CD14-positive monocyte (primary cell): ENCODE measurements around the gene IQGAP2. TPM values are rescaled to one million over a fixed set of nuclear protein-coding genes. Genes with fewer than 3 reads are reported as not detected.
A peak's percentile ranks its signal among the peaks of the same experiment; 100 is the strongest.
"Not testable (repeated sequence)": the region's sequence is repeated elsewhere in the genome, so short reads cannot be mapped to it uniquely, and the experiment has no call there.

Experiments
- DNase-seq, 3 donors: peaks; one replicate each; pipeline ENCODE4 v3.0.0-alpha.2; 2011 to 2022
- H2AFZ ChIP-seq: 2 replicates; pipeline ENCODE4 v1.6.0; 2012; ENCODE audit warnings: mild to moderate bottlenecking, low read depth, low read length, inconsistent platforms; ENCODE audit not compliant: insufficient read depth, poor library complexity, severe bottlenecking
- H3K27ac ChIP-seq, 2 donors: 1 replicate in 1 of 2; 2 replicates in 1 of 2; pipeline ENCODE4 v1.5.1; 2012 to 2013; ENCODE audit warnings: low read length in 2 of 2, control low read depth in 1 of 2, inconsistent platforms in 1 of 2, low read depth in 1 of 2, mild to moderate bottlenecking in 1 of 2
- H3K27me3 ChIP-seq, 2 donors: one replicate each; pipeline versions ENCODE4 v1.6.0 to v1.6.1; 2011 to 2013; ENCODE audit warnings: low read length in 2 of 2; ENCODE audit not compliant: control insufficient read depth in 2 of 2, insufficient read depth in 2 of 2
- H3K36me3 ChIP-seq, 2 donors: replicated peaks in 1 of 2; 1 replicate in 1 of 2; 2 replicates in 1 of 2; pipeline versions ENCODE4 v1.5.1 to v1.6.1; 2012 to 2013; ENCODE audit warnings: low read length in 2 of 2, control low read depth in 1 of 2, inconsistent platforms in 1 of 2, mild to moderate bottlenecking in 1 of 2; ENCODE audit not compliant: insufficient read depth in 2 of 2, control insufficient read depth in 1 of 2
- H3K4me1 ChIP-seq, 2 donors: 1 replicate in 1 of 2; 2 replicates in 1 of 2; pipeline versions ENCODE4 v1.5.1 to v1.6.1; 2012 to 2013; ENCODE audit warnings: low read length in 2 of 2, control low read depth in 1 of 2, inconsistent platforms in 1 of 2, mild to moderate bottlenecking in 1 of 2, moderate library complexity in 1 of 2; ENCODE audit not compliant: insufficient read depth in 2 of 2, control insufficient read depth in 1 of 2
- H3K4me2 ChIP-seq: replicated peaks from 2 replicates; pipeline ENCODE3; 2012; ENCODE audit warnings: low read length, moderate library complexity, mild to moderate bottlenecking; ENCODE audit not compliant: poor library complexity, severe bottlenecking; ENCODE audit errors: extremely low read depth
- H3K4me3 ChIP-seq, 3 experiments: fragments of 200-600 bp in 1 of 3; sonication (generic) in 1 of 3; replicated peaks in 1 of 3; 1 replicate in 2 of 3; 2 replicates in 1 of 3; pipeline ENCODE4 v1.5.1; 2011 to 2013; ENCODE audit warnings: low read length in 3 of 3, mild to moderate bottlenecking in 3 of 3, control low read depth in 2 of 3, low read depth in 2 of 3, inconsistent platforms in 1 of 3, moderate library complexity in 1 of 3
- H3K79me2 ChIP-seq: 2 replicates; pipeline ENCODE4 v1.6.0; 2012; ENCODE audit warnings: mild to moderate bottlenecking, control low read depth, inconsistent platforms, low read length, moderate library complexity; ENCODE audit not compliant: insufficient read depth
- H3K9ac ChIP-seq: 2 replicates; pipeline ENCODE4 v1.6.0; 2017; ENCODE audit warnings: low read length, mild to moderate bottlenecking; ENCODE audit not compliant: insufficient read depth, poor library complexity, severe bottlenecking
- H3K9me3 ChIP-seq, 2 donors: replicated peaks in 1 of 2; 1 replicate in 1 of 2; 2 replicates in 1 of 2; pipeline versions ENCODE4 v1.5.1 to v1.6.1; 2012 to 2013; ENCODE audit warnings: low read length in 2 of 2, control low read depth in 1 of 2; ENCODE audit not compliant: control insufficient read depth in 1 of 2, insufficient read depth in 1 of 2
- H4K20me1 ChIP-seq: 2 replicates; pipeline ENCODE4 v1.6.0; 2012; ENCODE audit warnings: mild to moderate bottlenecking, low read length, control low read depth, moderate library complexity; ENCODE audit not compliant: insufficient read depth
- H3K27ac Mint-ChIP-seq, 7 donors: one replicate each; pipeline ENCODE4 v1.8.0; 2020; ENCODE audit warnings: mild to moderate bottlenecking in 7 of 7, mixed read lengths in 7 of 7, moderate library complexity in 6 of 7, inconsistent platforms in 2 of 7
- H3K27me3 Mint-ChIP-seq, 3 donors: one replicate each; pipeline ENCODE4 v1.8.0; 2021 to 2022; ENCODE audit warnings: low read depth in 3 of 3, mild to moderate bottlenecking in 3 of 3, mixed read lengths in 3 of 3, moderate library complexity in 3 of 3, inconsistent platforms in 1 of 3
- H3K36me3 Mint-ChIP-seq, 2 donors: one replicate each; pipeline ENCODE4 v1.8.0; 2020; ENCODE audit warnings: mixed read lengths in 2 of 2, inconsistent platforms in 1 of 2, mild to moderate bottlenecking in 1 of 2
- H3K4me1 Mint-ChIP-seq: one replicate; pipeline ENCODE4 v1.8.0; 2020; ENCODE audit warnings: mild to moderate bottlenecking, mixed read lengths
- H3K4me3 Mint-ChIP-seq, 2 donors: one replicate each; pipeline ENCODE4 v1.8.0; 2020; ENCODE audit warnings: mild to moderate bottlenecking in 2 of 2, mixed read lengths in 2 of 2, moderate library complexity in 1 of 2
- H3K9me3 Mint-ChIP-seq, 7 donors: one replicate each; pipeline ENCODE4 v1.8.0; 2020 to 2022; ENCODE audit warnings: mixed read lengths in 7 of 7, mild to moderate bottlenecking in 6 of 7, moderate library complexity in 6 of 7, inconsistent platforms in 2 of 7
- CTCF ChIP-seq: fragments of 200-600 bp; IDR thresholded peaks from one replicate; pipeline ENCODE4 v1.8.0; 2022; ENCODE audit warnings: antibody characterized with exemption, mild to moderate bottlenecking
- WGBS: methylation state at CpG from one replicate; pipeline ENCODE4 v1.1.5; 2013; ENCODE audit warnings: missing lambda C conversion rate; ENCODE audit not compliant: insufficient coverage; 5-methylcytosine and 5-hydroxymethylcytosine counted together
- intact Hi-C, 2 donors: fragments of 100-400 bp; cut with micrococcal nuclease; formaldehyde crosslinking; loops; one replicate each; pipeline versions ENCODE4 v1.15.0 to v1.15.1; 2023
- polyA plus RNA-seq, 3 donors: library from polyadenylated mRNA; depleted of rRNA in 1 of 3; unstranded in 2 of 3; stranded (reverse) in 1 of 3; fragments of 300-500 nt in 2 of 3; fragments of >200 nt in 1 of 3; fragmentation: Illumina TruSeq in 2 of 3; gene quantifications; 1 replicate in 2 of 3; 2 replicates in 1 of 3; pipeline ENCODE4 v1.2.3, GENCODE V29; 2012 to 2021

The IQGAP2 gene
- polyA plus RNA-seq, 3 donors, result 21.4 to 50.9 (median 35.4) TPM

DNA sequence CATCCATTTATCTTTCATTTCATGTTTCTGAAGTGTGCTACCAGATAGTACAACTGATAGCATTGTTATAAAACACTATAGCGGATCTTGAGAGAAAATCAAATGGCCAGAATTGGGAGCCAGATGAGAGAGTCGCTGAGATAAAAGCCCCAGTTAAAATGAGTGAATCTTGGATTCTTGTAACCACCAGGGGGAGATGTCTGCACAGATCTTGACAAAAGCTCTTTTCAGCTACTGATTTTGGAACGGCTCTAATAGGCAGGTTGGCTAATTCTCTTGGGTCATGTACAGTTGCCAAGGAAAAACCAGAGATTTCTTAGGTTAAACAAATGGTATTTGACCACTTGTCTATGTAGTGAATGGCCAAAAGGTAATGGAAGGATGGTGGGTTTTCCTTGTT, 198.4 kb downstream of the IQGAP2 start:
- Histone ChIP-seq H3K4me2 (no peak overlapping the region), H3K79me2 (no peaks in the 10 kb centered on the region), H3K9ac (no peak overlapping the region), H3K4me3 (no peak overlapping the region), H4K20me1 (peaks cover 20% of the 10 kb centered on the region), H3K9me3 (no peaks in the 10 kb centered on the region), H2AFZ (no peak overlapping the region), H3K27me3 (no peaks in the 10 kb centered on the region), H3K36me3 (peaks cover 82 to 98% of the 10 kb centered on the region in 2 donors), H3K27ac (no peak overlapping the region), H3K4me1 (no peaks in the 10 kb centered on the region)
- 37% methylated on average over 3 of the region's 3 CpGs for WGBS
- Mint-ChIP-seq H3K27me3 (no peaks in the 10 kb centered on the region), H3K4me3 (no peak overlapping the region), H3K9me3 (no peaks in the 10 kb centered on the region), H3K27ac (no peak overlapping the region), H3K36me3 (peaks cover 74 to 86% of the 10 kb centered on the region in 2 donors), H3K4me1 (peaks cover 6% of the 10 kb centered on the region)
- intact Hi-C loops, result loop anchor here (2.0 to 10.0 kb wide), 4 partner anchors 39 to 173 kb away; no protein-coding TSS in a partner anchor
- DNase-seq, result peak; percentile 26 to 50 (median 42)
- TF ChIP-seq CTCF, result peak; percentile 77

DNA sequence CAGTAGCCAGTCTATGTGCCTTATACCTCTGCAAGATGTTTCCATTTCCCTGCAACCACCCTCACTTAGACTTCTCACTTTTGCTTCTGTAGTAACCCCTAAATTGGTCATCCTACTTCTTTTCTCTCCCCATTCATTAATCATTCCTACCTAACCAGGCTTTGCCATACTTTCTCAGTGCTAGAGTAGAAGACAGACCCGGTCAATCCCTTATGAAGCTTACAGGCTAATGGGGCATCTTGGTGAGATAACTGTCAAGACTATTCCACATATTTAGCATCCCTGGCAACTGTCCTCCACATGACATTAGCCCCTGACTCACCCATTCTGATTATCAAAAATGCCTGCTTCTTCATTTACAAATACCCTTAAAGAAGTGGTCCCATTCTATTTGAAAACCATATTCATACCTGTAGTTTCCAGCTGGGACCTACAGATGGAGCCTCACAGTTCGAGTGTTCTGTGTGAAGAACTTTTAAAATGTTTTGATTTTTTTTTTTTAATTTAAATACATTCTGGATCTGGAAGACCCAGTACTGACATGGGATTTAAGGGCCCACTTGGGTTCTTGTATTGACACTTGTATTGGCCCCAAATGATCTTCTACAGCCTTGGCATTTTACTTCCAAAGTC, 199.1 kb downstream of the IQGAP2 start:
- H3K27ac Mint-ChIP-seq, result peak overlapping the region in 3 of 7 donors; percentile 19 to 42 (median 25)
- WGBS, result 100% methylated on average over 1 of the region's 2 CpGs
- Histone ChIP-seq H3K4me3 (no peak overlapping the region), H3K79me2 (no peaks in the 10 kb centered on the region), H3K27me3 (no peaks in the 10 kb centered on the region), H3K4me2 (no peak overlapping the region), H3K9ac (no peak overlapping the region), H2AFZ (no peak overlapping the region), H3K9me3 (no peaks in the 10 kb centered on the region), H3K4me1 (no peaks in the 10 kb centered on the region), H4K20me1 (peaks cover 20% of the 10 kb centered on the region), H3K27ac (no peak overlapping the region), H3K36me3 (peaks cover 81 to 98% of the 10 kb centered on the region in 2 donors)
- H3K4me1 Mint-ChIP-seq, result peaks cover 11% of the 10 kb centered on the region
- no peak for TF ChIP-seq CTCF
- peaks cover 76 to 86% of the 10 kb centered on the region in 2 donors for H3K36me3 Mint-ChIP-seq
- no peak overlapping the region for H3K4me3 Mint-ChIP-seq
- no peaks in the 10 kb centered on the region for H3K27me3 Mint-ChIP-seq
- intact Hi-C loops, result loop anchor here (5.0 to 10.0 kb wide), 3 partner anchors 40 to 173 kb away; no protein-coding TSS in a partner anchor
- DNase-seq, result no peak
- H3K9me3 Mint-ChIP-seq, result no peaks in the 10 kb centered on the region

GRCh38 chr5:76603991-76604390, 200.9 kb downstream of the IQGAP2 start:
- peaks cover 79 to 90% of the 10 kb centered on the region in 2 donors for H3K36me3 Mint-ChIP-seq
- peaks cover 20% of the 10 kb centered on the region for H3K4me1 Mint-ChIP-seq
- H3K27ac Mint-ChIP-seq, result peak overlapping the region in 1 of 7 donors; percentile 83

More at GRCh38 chr5:76603991-76604390, 200.9 kb downstream of the IQGAP2 start:
- intact Hi-C loops, result loop anchor here (5.0 to 10.0 kb wide), 3 partner anchors 38 to 171 kb away; no protein-coding TSS in a partner anchor
- H3K27me3 ChIP-seq, H3K9me3 ChIP-seq, H3K4me2 ChIP-seq, H3K9me3 Mint-ChIP-seq, H3K9ac ChIP-seq, H3K4me3 ChIP-seq, H3K27me3 Mint-ChIP-seq, H3K27ac ChIP-seq, H3K79me2 ChIP-seq, H2AFZ ChIP-seq, H3K4me1 ChIP-seq, H3K4me3 Mint-ChIP-seq: not testable (repeated sequence)
- Histone ChIP-seq H3K36me3 (peaks cover 72 to 98% of the 10 kb centered on the region in 2 donors), H4K20me1 (peaks cover 25% of the 10 kb centered on the region)
- WGBS, result no CpG with 5 or more reads among the region's 1 CpG
- DNase-seq, result peak in 1 of 3 donors; percentile 13
